ENCODE data around the gene SPSB3. TPM values are rescaled to one million over a fixed set of nuclear protein-coding genes. Genes with fewer than 3 reads are reported as not detected.

The SPSB3 gene
- total and polyA plus RNA-seq, 2 of the 4 experiments (the other 2 are of a cell fraction), result 9.1 to 30.8 TPM

DNA sequence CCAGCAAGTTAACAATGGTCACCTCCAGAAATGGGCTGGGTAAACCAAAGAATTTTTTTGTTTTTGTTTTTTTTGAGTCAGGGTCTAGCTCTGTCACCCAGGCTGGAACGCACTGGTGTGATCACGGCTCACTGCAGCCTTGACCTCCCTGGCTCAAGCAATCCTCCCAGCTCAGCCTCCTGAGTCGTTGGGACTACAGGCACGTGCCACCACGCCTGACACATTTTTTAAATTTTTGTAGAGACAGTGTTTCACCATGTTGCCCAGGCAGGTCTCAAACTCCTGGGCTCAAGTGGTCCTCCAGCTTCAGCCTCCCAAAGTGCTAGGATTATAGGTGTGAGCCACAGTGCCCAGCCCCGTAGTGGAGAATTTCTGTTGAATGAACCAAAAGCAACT lies 1.7 kb downstream of the SPSB3 start:
- dilution Hi-C loops (cut with HindIII; ENCODE audit: low sequenced_read_pairs, unreplicated experiment) (no loop called here), in situ Hi-C loops (cut with MboI; ENCODE audit: low sequenced_read_pairs) (no loop called here), intact Hi-C loops (cut with micrococcal nuclease) (loop anchor here (5.0 kb wide), 1 partner anchor 47 kb away; the partner anchor contains the start of genes FAHD1 and HAGH)
- DNase-seq, result no peak
- no peak overlapping the region for H2BK5ac ChIP-seq (ENCODE audit: low read depth, low read length, poor library complexity, severe bottlenecking)
- H4K5ac ChIP-seq (ENCODE audit: low read depth, low read length), result peak overlapping the region; percentile 41; the same call in 1 of the 2 replicates
- H2AK9ac ChIP-seq (replicated peaks; ENCODE audit: low read depth, low read length, poor library complexity), result no peak overlapping the region
- no peak overlapping the region for H3K18ac ChIP-seq (ENCODE audit: low read depth, low read length)
- H3K4ac ChIP-seq (ENCODE audit: low read depth, low read length), result no peak overlapping the region
- H2BK120ac ChIP-seq (ENCODE audit: low read depth, low read length), result no peak overlapping the region
- ChIA-PET POLR2A (ENCODE audit: unreplicated experiment) (no interaction called here), CTCF (no interaction called here)
- peaks cover 3% of the 10 kb centered on the region; the same call in 1 of the 2 replicates for H3K4me1 ChIP-seq (ENCODE audit: control insufficient read depth, insufficient read depth, low read length)
- whole genome bisulfite sequencing, 2 experiments (ENCODE audit: extremely low coverage in 2 of 2, insufficient read length in 1 of 2), result 82% methylated on average over 2 of the region's 6 CpGs; no CpG with 5 or more reads in 1 of the 2 experiments
- H3K27ac ChIP-seq (ENCODE audit: insufficient read depth, low read length), result no peak overlapping the region
- H3K9me3 ChIP-seq (ENCODE audit: control insufficient read depth, insufficient read depth, low read length), result no peaks in the 10 kb centered on the region
- TF ChIP-seq POLR2A (IDR thresholded peaks at IDR 0.05; ENCODE audit: low read depth, low read length), result no peak
- TF ChIP-seq, protein P1, sequence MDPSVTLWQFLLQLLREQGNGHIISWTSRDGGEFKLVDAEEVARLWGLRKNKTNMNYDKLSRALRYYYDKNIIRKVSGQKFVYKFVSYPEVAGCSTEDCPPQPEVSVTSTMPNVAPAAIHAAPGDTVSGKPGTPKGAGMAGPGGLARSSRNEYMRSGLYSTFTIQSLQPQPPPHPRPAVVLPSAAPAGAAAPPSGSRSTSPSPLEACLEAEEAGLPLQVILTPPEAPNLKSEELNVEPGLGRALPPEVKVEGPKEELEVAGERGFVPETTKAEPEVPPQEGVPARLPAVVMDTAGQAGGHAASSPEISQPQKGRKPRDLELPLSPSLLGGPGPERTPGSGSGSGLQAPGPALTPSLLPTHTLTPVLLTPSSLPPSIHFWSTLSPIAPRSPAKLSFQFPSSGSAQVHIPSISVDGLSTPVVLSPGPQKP (IDR thresholded peaks at IDR 0.05; ENCODE audit: borderline replicate concordance, low read depth, low read length), result no peak
- TF ChIP-seq SMC3 (IDR thresholded peaks at IDR 0.05; ENCODE audit: low read depth, low read length), result no peak
- no peak for TF ChIP-seq CTCF (conservative IDR thresholded peaks at IDR 0.05; ENCODE audit: low read depth, low read length)
- no peak for TF ChIP-seq CHD1 (IDR thresholded peaks at IDR 0.05; ENCODE audit: low read depth, low read length)
- TF ChIP-seq MAZ (IDR thresholded peaks at IDR 0.05; ENCODE audit: borderline replicate concordance, low read depth, low read length), result no peak
- TF ChIP-seq NFE2L2 (IDR thresholded peaks at IDR 0.05; ENCODE audit: low read depth, low read length), result no peak
- TF ChIP-seq FOS (IDR thresholded peaks at IDR 0.05; ENCODE audit: low read depth, low read length), result no peak
- TF ChIP-seq RCOR1 (IDR thresholded peaks at IDR 0.05; ENCODE audit: insufficient replicate concordance, low read length), result no peak
- TF ChIP-seq, protein P2, sequence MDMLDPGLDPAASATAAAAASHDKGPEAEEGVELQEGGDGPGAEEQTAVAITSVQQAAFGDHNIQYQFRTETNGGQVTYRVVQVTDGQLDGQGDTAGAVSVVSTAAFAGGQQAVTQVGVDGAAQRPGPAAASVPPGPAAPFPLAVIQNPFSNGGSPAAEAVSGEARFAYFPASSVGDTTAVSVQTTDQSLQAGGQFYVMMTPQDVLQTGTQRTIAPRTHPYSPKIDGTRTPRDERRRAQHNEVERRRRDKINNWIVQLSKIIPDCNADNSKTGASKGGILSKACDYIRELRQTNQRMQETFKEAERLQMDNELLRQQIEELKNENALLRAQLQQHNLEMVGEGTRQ (IDR thresholded peaks at IDR 0.05; ENCODE audit: low read depth, low read length), result no peak
- no peak for TF ChIP-seq CEBPB (IDR thresholded peaks at IDR 0.05; ENCODE audit: low read depth, low read length)
- TF ChIP-seq BHLHE40 (IDR thresholded peaks at IDR 0.05; ENCODE audit: low read depth, low read length), result no peak
- no peak for TF ChIP-seq RFX5 (IDR thresholded peaks at IDR 0.05; ENCODE audit: low read depth, low read length)
- TF ChIP-seq MXI1 (IDR thresholded peaks at IDR 0.05; ENCODE audit: borderline replicate concordance, low read depth, low read length), result no peak
- no peak overlapping the region for H4K8ac ChIP-seq (ENCODE audit: low read depth in 2 of 2, low read length in 2 of 2)
- no peak overlapping the region for H2AFZ ChIP-seq (replicated peaks; ENCODE audit: low read length, poor library complexity)
- H2BK20ac ChIP-seq (ENCODE audit: low read depth, low read length), result no peak overlapping the region
- H3K79me1 ChIP-seq (ENCODE audit: low read depth in 1 of 2, low read length in 2 of 2), result peaks cover 17 to 57% of the 10 kb centered on the region in 2 experiments
- BruUV-seq (replicated peaks), result no TSS peak
- peaks cover 28% of the 10 kb centered on the region for H4K20me1 ChIP-seq (ENCODE audit: insufficient read depth, low read length)
- H3K27me3 ChIP-seq (ENCODE audit: control insufficient read depth, insufficient read depth, low read length), result no peaks in the 10 kb centered on the region
- H4K91ac ChIP-seq (ENCODE audit: insufficient read depth, low read depth, low read length), result no peak overlapping the region
- no peak overlapping the region for H2BK15ac ChIP-seq (ENCODE audit: low read depth, low read length)
- H3K9me1 ChIP-seq (ENCODE audit: insufficient read depth, low read length), result peaks cover 7% of the 10 kb centered on the region; the same call in 1 of the 2 replicates
- H3K9ac ChIP-seq (ENCODE audit: low read depth, low read length), result no peak overlapping the region
- H3K4me3 ChIP-seq (ENCODE audit: insufficient read depth, low read depth, low read length), result no peak overlapping the region
- no peak overlapping the region for H3K4me2 ChIP-seq (ENCODE audit: low read depth, low read length)
- H2AK5ac ChIP-seq (ENCODE audit: low read depth, low read length), result no peak overlapping the region
- H3K23ac ChIP-seq (ENCODE audit: low read depth, low read length), result no peak overlapping the region
- H3K56ac ChIP-seq (ENCODE audit: extremely low read depth, insufficient read depth, low read length), result no peak overlapping the region
- H3K14ac ChIP-seq (replicated peaks; ENCODE audit: low read depth, low read length), result no peak overlapping the region
- no peak for ATAC-seq (ENCODE audit: low read depth)
- H3K36me3 ChIP-seq (ENCODE audit: control insufficient read depth, insufficient read depth, low read length), result peaks cover 32% of the 10 kb centered on the region

Measured in IMR-90 (cell line).